K562 (cell line): ENCODE measurements around the gene ZAP70.

Experiments used
- CBX2 ChIP-seq: fragments of 200-600 bp; sonication (generic); IDR thresholded peaks from one replicate; pipeline ENCODE4 v1.6.1; 2012; ENCODE audit warnings: mild to moderate bottlenecking, low read length, inconsistent platforms; ENCODE audit not compliant: insufficient read depth, poor library complexity, severe bottlenecking
- CTCF ChIP-seq, 3 experiments: IDR thresholded peaks in 2 of 3; conservative IDR thresholded peaks in 1 of 3; 2 replicates each; pipeline ENCODE4 v1.5.1; 2011 to 2012; ENCODE audit warnings: low read length in 3 of 3, mild to moderate bottlenecking in 3 of 3, control low read depth in 2 of 3, improper control_type of control experiment in 1 of 3, inconsistent platforms in 1 of 3, low read depth in 1 of 3, mixed read lengths in 1 of 3, moderate library complexity in 1 of 3; ENCODE audit not compliant: insufficient read depth in 2 of 3
- EP300 ChIP-seq: IDR thresholded peaks from 2 replicates; pipeline ENCODE4 v1.6.1; 2012; ENCODE audit warnings: low read length, improper control_type of control experiment
- IRF2 ChIP-seq: sonication (generic); formaldehyde crosslinking; IDR thresholded peaks from 2 replicates; pipeline ENCODE4 v1.8.1; 2022; ENCODE audit warnings: mild to moderate bottlenecking, missing genetic modification reagents
- PPARD ChIP-seq: fragments of 250-450 bp; sonication (Bioruptor Pico); IDR thresholded peaks from 2 replicates; pipeline ENCODE4 v1.8.0; 2022; ENCODE audit warnings: inconsistent platforms, mild to moderate bottlenecking, moderate library complexity
- SAFB2 ChIP-seq: fragments of 200-400 bp; formaldehyde crosslinking; IDR thresholded peaks from 2 replicates; pipeline ENCODE4 v1.6.1; 2018; ENCODE audit warnings: borderline replicate concordance, low read length, low read depth, moderate library complexity; ENCODE audit not compliant: severe bottlenecking
- SMARCA4 ChIP-seq: fragments of 450-650 bp; IDR thresholded peaks from 2 replicates; pipeline ENCODE4 v1.6.1; 2016
- YY1 ChIP-seq, 3 experiments: IDR thresholded peaks; 2 replicates each; pipeline ENCODE4 v1.6.1; 2011; ENCODE audit warnings: low read length in 2 of 3, mild to moderate bottlenecking in 2 of 3, moderate library complexity in 2 of 3, borderline replicate concordance in 1 of 3, control low read depth in 1 of 3, low read depth in 1 of 3; ENCODE audit not compliant: insufficient read depth in 3 of 3, insufficient replicate concordance in 2 of 3, control insufficient read depth in 1 of 3, insufficient read length in 1 of 3; ENCODE audit errors: extremely low read depth in 1 of 3
- ZBTB8A ChIP-seq: fragments of 450-650 bp; IDR thresholded peaks from 2 replicates; pipeline ENCODE4 v1.6.1; 2018; ENCODE audit warnings: mild to moderate bottlenecking, moderate library complexity; ENCODE audit not compliant: partially characterized antibody
- TF ChIP-seq, protein P1 (sequence below): sonication (generic); formaldehyde crosslinking; IDR thresholded peaks from 2 replicates; pipeline ENCODE4 v1.8.0; 2022; ENCODE audit warnings: mild to moderate bottlenecking, missing genetic modification reagents, borderline replicate concordance

DNA sequence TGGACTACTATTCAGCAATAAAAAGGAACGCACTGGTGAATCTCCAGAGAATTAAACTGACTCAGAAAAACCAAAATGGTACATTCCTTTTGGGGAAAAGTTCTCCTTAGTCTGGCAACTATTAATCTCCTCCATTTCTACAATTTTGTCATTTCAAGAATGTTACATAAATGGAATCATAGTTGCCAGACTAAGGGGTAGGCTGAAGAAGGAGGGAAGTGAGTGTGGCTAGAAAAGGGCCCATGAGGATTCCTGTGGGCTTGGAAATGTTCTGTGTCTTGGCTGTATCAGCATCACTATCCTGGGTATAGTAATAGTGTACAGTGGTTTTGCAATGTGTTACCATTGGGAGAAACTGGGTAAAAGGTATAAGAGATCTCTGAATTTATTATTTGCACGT is 72.4 kb downstream of the ZAP70 start:
- TF ChIP-seq EP300: no peak
- no peak for TF ChIP-seq CTCF (IDR thresholded peaks at IDR 0.05 in 2 of 3, conservative IDR thresholded peaks at IDR 0.05 in 1 of 3; ENCODE audit: insufficient read depth in 2 of 3, low read depth in 1 of 3, low read length in 3 of 3)
- no peak for TF ChIP-seq IRF2
- no peak for TF ChIP-seq CBX2
- no peak for TF ChIP-seq ZBTB8A
- TF ChIP-seq PPARD (CRISPR knock-in tag): no peak
- TF ChIP-seq SAFB2: no peak
- TF ChIP-seq, protein P1, sequence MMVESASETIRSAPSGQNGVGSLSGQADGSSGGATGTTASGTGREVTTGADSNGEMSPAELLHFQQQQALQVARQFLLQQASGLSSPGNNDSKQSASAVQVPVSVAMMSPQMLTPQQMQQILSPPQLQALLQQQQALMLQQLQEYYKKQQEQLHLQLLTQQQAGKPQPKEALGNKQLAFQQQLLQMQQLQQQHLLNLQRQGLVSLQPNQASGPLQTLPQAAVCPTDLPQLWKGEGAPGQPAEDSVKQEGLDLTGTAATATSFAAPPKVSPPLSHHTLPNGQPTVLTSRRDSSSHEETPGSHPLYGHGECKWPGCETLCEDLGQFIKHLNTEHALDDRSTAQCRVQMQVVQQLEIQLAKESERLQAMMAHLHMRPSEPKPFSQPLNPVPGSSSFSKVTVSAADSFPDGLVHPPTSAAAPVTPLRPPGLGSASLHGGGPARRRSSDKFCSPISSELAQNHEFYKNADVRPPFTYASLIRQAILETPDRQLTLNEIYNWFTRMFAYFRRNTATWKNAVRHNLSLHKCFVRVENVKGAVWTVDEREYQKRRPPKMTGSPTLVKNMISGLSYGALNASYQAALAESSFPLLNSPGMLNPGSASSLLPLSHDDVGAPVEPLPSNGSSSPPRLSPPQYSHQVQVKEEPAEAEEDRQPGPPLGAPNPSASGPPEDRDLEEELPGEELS (CRISPR knock-in tag): no peak
- no peak for TF ChIP-seq SMARCA4
- no peak for TF ChIP-seq YY1 (IDR thresholded peaks at IDR 0.05; ENCODE audit: borderline replicate concordance in 1 of 3, control insufficient read depth in 1 of 3, extremely low read depth in 1 of 3, insufficient read depth in 3 of 3, insufficient read length in 1 of 3, insufficient replicate concordance in 2 of 3, low read depth in 1 of 3, low read length in 2 of 3)
